GM12891 (cell line): Measurements from ENCODE around the gene TLL1.
A peak's percentile ranks its signal among the peaks of the same experiment; 100 is the strongest.

Experiments
- DNase-seq: peaks from one replicate; pipeline ENCODE4 v3.0.0; 2011; ENCODE audit warnings: low spot score; ENCODE audit not compliant: insufficient read length
- FAIRE-seq: peaks from 2 replicates; lab custom pipeline; 2011; peaks lifted over from hg19 to GRCh38; lab: Jason Lieb, UNC
- PAX5 ChIP-seq: IDR thresholded peaks from 2 replicates; pipeline ENCODE4 v1.6.1; 2011; ENCODE audit warnings: low read length, moderate library complexity, mild to moderate bottlenecking; ENCODE audit not compliant: insufficient read depth, severe bottlenecking
- POLR2A ChIP-seq: IDR thresholded peaks from 2 replicates; pipeline ENCODE4 v1.6.1; 2011; ENCODE audit warnings: low read depth, low read length, control low read depth
- POLR2AphosphoS5 ChIP-seq: IDR thresholded peaks from 2 replicates; pipeline ENCODE4 v1.6.1; 2011; ENCODE audit warnings: low read depth, low read length, control low read depth
- POU2F2 ChIP-seq: IDR thresholded peaks from 2 replicates; pipeline ENCODE4 v1.6.1; 2011; ENCODE audit warnings: low read depth, mild to moderate bottlenecking, control low read depth, low read length, moderate library complexity
- SPI1 ChIP-seq: IDR thresholded peaks from 2 replicates; pipeline ENCODE4 v1.6.1; 2011; ENCODE audit warnings: low read depth, low read length, control low read depth
- TAF1 ChIP-seq: IDR thresholded peaks from 2 replicates; pipeline ENCODE4 v1.6.1; 2011; ENCODE audit warnings: low read depth, low read length, control low read depth

TLL1 gene

GRCh38 chr4:165851256-165851655, 21.8 kb upstream of the TLL1 start:
- FAIRE-seq (no peak), DNase-seq (no peak)
- no peak for TF ChIP-seq POU2F2
- TF ChIP-seq POLR2AphosphoS5, result no peak
- no peak for TF ChIP-seq TAF1
- TF ChIP-seq PAX5, result no peak
- no peak for TF ChIP-seq SPI1
- no peak for TF ChIP-seq POLR2A

GRCh38 chr4:165855191-165855590, 17.8 kb upstream of the TLL1 start:
- TF ChIP-seq POLR2AphosphoS5 (no peak), POLR2A (no peak), PAX5 (no peak), POU2F2 (no peak), TAF1 (no peak), SPI1 (no peak)
- FAIRE-seq (no peak), DNase-seq (no peak)

GRCh38 chr4:165861363-165861762, 11.7 kb upstream of the TLL1 start:
- FAIRE-seq (no peak), DNase-seq (no peak)
- TF ChIP-seq SPI1 (no peak), TAF1 (no peak), POU2F2 (no peak), POLR2A (no peak), POLR2AphosphoS5 (no peak), PAX5 (no peak)

- no peak for FAIRE-seq
- TF ChIP-seq SPI1, result no peak
- DNase-seq, result no peak
These were observed 8.8 kb upstream of the TLL1 start for GRCh38 chr4:165864271-165864670.

- DNase-seq (no peak), FAIRE-seq (no peak)
- no peak for TF ChIP-seq TAF1
- TF ChIP-seq POLR2AphosphoS5, result no peak
- TF ChIP-seq SPI1, result no peak
- no peak for TF ChIP-seq POLR2A
- TF ChIP-seq PAX5, result no peak
- no peak for TF ChIP-seq POU2F2
These were observed 6.9 kb upstream of the TLL1 start for GRCh38 chr4:165866019-165866650.

- TF ChIP-seq TAF1 (no peak), POLR2A (no peak), PAX5 (no peak), SPI1 (no peak), POU2F2 (no peak), POLR2AphosphoS5 (no peak)
- FAIRE-seq (no peak), DNase-seq (no peak)
These were observed 5.1 kb upstream of the TLL1 start for GRCh38 chr4:165867961-165868360.

GRCh38 chr4:165873298-165874071, 448 bp downstream of the TLL1 start:
- TF ChIP-seq POLR2A (no peak), SPI1 (no peak), POLR2AphosphoS5 (no peak), PAX5 (no peak), POU2F2 (no peak)
- FAIRE-seq (no peak), DNase-seq (peak; percentile 17)

GRCh38 chr4:165874072-165874790, 1.2 kb downstream of the TLL1 start:
- DNase-seq (no peak), FAIRE-seq (no peak)
- TF ChIP-seq POLR2A (no peak), PAX5 (no peak), TAF1 (no peak), POLR2AphosphoS5 (no peak), POU2F2 (no peak), SPI1 (no peak)

GRCh38 chr4:165874791-165875371, 1.8 kb downstream of the TLL1 start:
- FAIRE-seq (no peak), DNase-seq (no peak)
- TF ChIP-seq PAX5 (no peak), POLR2AphosphoS5 (no peak), POLR2A (no peak), POU2F2 (no peak), SPI1 (no peak), TAF1 (no peak)
